SK-N-SH (cell line): ENCODE results near the gene TRIM28. TPM values are rescaled to one million over a fixed set of nuclear protein-coding genes. Genes with fewer than 3 reads are reported as not detected.

Source experiments
- CTCF ChIA-PET: fragments of 300-600, 350-600 bp; formaldehyde crosslinking; extraction: SDS; loops from one replicate; lab custom pipeline; 2021; lab: Yijun Ruan, JAX
- POLR2A ChIA-PET: fragments of 350-600 bp; sonication (Branson Sonifier 250); formaldehyde crosslinking; extraction: SDS; loops from one replicate; lab custom pipeline; 2020; ENCODE audit warnings: antibody characterized with exemption, inconsistent platforms; lab: Yijun Ruan, JAX
- DNase-seq: peaks from one replicate; pipeline ENCODE4 v3.0.0; 2012
- H2AFZ ChIP-seq: fragments of 200-600 bp; sonication (generic); 2 replicates; pipeline ENCODE4 v1.8.1; 2016; ENCODE audit warnings: antibody characterized with exemption, mild to moderate bottlenecking, low read depth
- H3F3A ChIP-seq: fragments of 200-600 bp; sonication (generic); replicated peaks from 2 replicates; pipeline ENCODE3; 2016; ENCODE audit warnings: antibody characterized with exemption, mild to moderate bottlenecking; ENCODE audit not compliant: insufficient read depth
- H3K27ac ChIP-seq, 2 experiments: fragments of 200-500 bp in 1 of 2; fragments of 200-600 bp in 1 of 2; sonication (Bioruptor generic) in 1 of 2; sonication (generic), shearing (Covaris generic) in 1 of 2; 2 replicates each; pipeline versions ENCODE4 v1.5.1 to v1.6.1; 2014 to 2016; ENCODE audit warnings: low read depth in 2 of 2, inconsistent platforms in 1 of 2, low read length in 1 of 2, mild to moderate bottlenecking in 1 of 2, mixed read lengths in 1 of 2
- H3K27me3 ChIP-seq: fragments of 200-600 bp; sonication (generic), shearing (Covaris generic); 2 replicates; pipeline ENCODE4 v1.6.1; 2016; ENCODE audit warnings: mixed run types; ENCODE audit not compliant: insufficient read depth
- H3K36me3 ChIP-seq, 2 experiments: fragments of 200-500 bp in 1 of 2; fragments of 200-600 bp in 1 of 2; sonication (Bioruptor generic) in 1 of 2; sonication (generic) in 1 of 2; replicated peaks in 1 of 2; 2 replicates each; pipeline versions ENCODE3 to v1.5.1; 2014 to 2016; ENCODE audit warnings: low read length in 1 of 2, mild to moderate bottlenecking in 1 of 2; ENCODE audit not compliant: insufficient read depth in 2 of 2, control insufficient read depth in 1 of 2
- H3K4me1 ChIP-seq, 2 experiments: fragments of 200-500 bp in 1 of 2; fragments of 200-600 bp in 1 of 2; sonication (Bioruptor generic) in 1 of 2; sonication (generic), shearing (Covaris generic) in 1 of 2; 2 replicates each; pipeline versions ENCODE4 v1.5.1 to v1.6.1; 2014 to 2016; ENCODE audit warnings: low read depth in 1 of 2, low read length in 1 of 2, mixed run types in 1 of 2; ENCODE audit not compliant: insufficient read depth in 2 of 2, control insufficient read depth in 1 of 2
- H3K4me2 ChIP-seq: fragments of 200-600 bp; sonication (generic), shearing (Covaris generic); 2 replicates; pipeline ENCODE4 v1.6.1; 2017; ENCODE audit warnings: mixed run types
- H3K4me3 ChIP-seq, 2 experiments: fragments of 200-500 bp in 1 of 2; fragments of 200-600 bp in 1 of 2; sonication (Bioruptor generic) in 1 of 2; sonication (generic), shearing (Covaris generic) in 1 of 2; 2 replicates each; pipeline versions ENCODE4 v1.5.1 to v1.8.1; 2014 to 2016; ENCODE audit warnings: low read depth in 2 of 2, inconsistent platforms in 1 of 2, low read length in 1 of 2, mild to moderate bottlenecking in 1 of 2, mixed read lengths in 1 of 2, moderate library complexity in 1 of 2
- H3K79me2 ChIP-seq: fragments of 200-600 bp; sonication (generic); 2 replicates; pipeline ENCODE4 v1.8.1; 2017; ENCODE audit warnings: mild to moderate bottlenecking; ENCODE audit not compliant: insufficient read depth
- H3K9ac ChIP-seq: fragments of 200-600 bp; sonication (generic); 2 replicates; pipeline ENCODE4 v1.6.1; 2017; ENCODE audit warnings: mixed run types
- H3K9me2 ChIP-seq: fragments of 200-600 bp; sonication (generic); 2 replicates; pipeline ENCODE4 v1.6.1; 2017; ENCODE audit warnings: mixed run types
- H3K9me3 ChIP-seq: fragments of 200-600 bp; sonication (generic); 2 replicates; pipeline ENCODE4 v1.6.1; 2017; ENCODE audit warnings: mixed run types, mild to moderate bottlenecking, moderate library complexity
- H4K20me1 ChIP-seq: fragments of 200-600 bp; sonication (generic); 2 replicates; pipeline ENCODE4 v1.6.1; 2017; ENCODE audit warnings: mild to moderate bottlenecking, mixed run types; ENCODE audit not compliant: insufficient read depth
- ELF1 ChIP-seq: IDR thresholded peaks from 2 replicates; pipeline ENCODE4 v1.4.0; 2012
- JUND ChIP-seq: IDR thresholded peaks from 2 replicates; pipeline ENCODE4 v1.4.0; 2012
- POLR2AphosphoS5 ChIP-seq: IDR thresholded peaks from 2 replicates; pipeline ENCODE4 v1.6.1; 2012; ENCODE audit warnings: low read depth, low read length
- RXRA ChIP-seq: IDR thresholded peaks from 2 replicates; pipeline ENCODE4 v1.4.0; 2012; ENCODE audit warnings: low read depth, mild to moderate bottlenecking, borderline replicate concordance
- SMC3 ChIP-seq: IDR thresholded peaks from 2 replicates; pipeline ENCODE4 v1.6.1; 2012; ENCODE audit warnings: low read depth, low read length, improper control_type of control experiment
- TAF1 ChIP-seq: IDR thresholded peaks from 2 replicates; pipeline ENCODE4 v1.6.1; 2012; ENCODE audit warnings: low read depth, mild to moderate bottlenecking, low read length, moderate library complexity, borderline replicate concordance
- TEAD4 ChIP-seq: IDR thresholded peaks from 2 replicates; pipeline ENCODE4 v1.4.0; 2012; ENCODE audit warnings: mild to moderate bottlenecking, borderline replicate concordance; ENCODE audit not compliant: insufficient read depth
- WGBS: methylation state at CpG from one replicate; pipeline ENCODE4 v1.1.6; 2017; ENCODE audit warnings: low lambda C conversion rate; 5-methylcytosine and 5-hydroxymethylcytosine counted together
- polyA plus RNA-seq, 3 experiments: library from polyadenylated mRNA; depleted of rRNA; stranded (reverse); fragments of >200 nt; gene quantifications; 2 replicates each; pipeline ENCODE4 v1.2.3, GENCODE V29; 2012
- TF ChIP-seq, protein P1 (sequence below): IDR thresholded peaks from 2 replicates; pipeline ENCODE4 v1.4.0; 2012; ENCODE audit warnings: low read depth, borderline replicate concordance
- TF ChIP-seq, protein P2 (sequence below): IDR thresholded peaks from 2 replicates; pipeline ENCODE4; 2012

The TRIM28 gene
- polyA plus RNA-seq, 1 of the 3 experiments (the other 2 are of a cell fraction) = 594 TPM

DNA sequence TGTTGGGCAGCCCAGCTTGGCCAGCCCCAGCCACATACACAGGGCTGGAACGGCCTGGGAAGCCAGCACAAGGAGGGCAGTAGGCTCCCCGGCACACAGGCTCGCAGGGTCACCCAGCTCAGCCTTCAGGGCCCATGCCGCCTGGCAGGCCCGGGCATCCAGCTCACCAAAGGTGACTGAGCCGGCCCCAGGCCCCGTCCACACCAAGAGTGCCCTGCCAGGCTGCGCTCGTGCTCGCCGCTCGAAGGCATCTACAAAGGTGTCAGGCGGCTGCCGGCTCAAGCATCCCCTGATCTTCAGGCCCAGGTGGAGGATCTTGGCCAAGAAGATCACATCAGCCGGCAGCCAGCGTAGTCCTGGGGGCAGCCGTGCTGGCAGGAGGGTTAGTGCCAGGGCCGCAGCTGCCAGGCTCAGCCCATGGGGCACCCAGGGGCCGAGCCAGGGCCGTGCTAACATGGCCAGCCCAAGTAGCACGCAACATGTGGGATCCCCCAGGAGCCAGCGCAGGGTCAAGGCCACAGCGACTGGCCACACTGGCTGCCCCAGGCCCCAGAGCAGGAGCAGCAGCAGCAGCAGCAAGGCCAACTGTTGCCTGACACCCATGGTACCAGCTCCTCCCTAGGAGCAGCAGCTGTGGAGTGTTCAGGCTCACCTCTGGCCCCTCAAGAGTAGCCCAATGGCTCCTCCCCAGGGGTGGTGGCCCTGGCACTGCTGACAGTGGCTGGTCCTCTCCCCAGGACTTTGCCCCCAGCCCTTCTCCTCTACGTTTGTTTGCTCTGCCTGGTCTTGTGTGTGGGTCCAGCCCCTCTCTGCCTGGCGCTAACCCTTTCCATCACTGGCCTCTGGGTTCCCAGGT is 32.3 kb upstream of the TRIM28 start, which contains the start of gene SLC27A5:
Gene SLC27A5, minus strand, starts transcription at position 640 of the 856 bp plus-strand sequence. Its CDS starts 37 bp downstream, at position 603.
- Histone ChIP-seq H3K9me2 (no peaks in the 10 kb centered on the region), H3K79me2 (peaks cover 31% of the 10 kb centered on the region), H4K20me1 (no peaks in the 10 kb centered on the region), H3K9ac (no peak within 1 kb of the TSS), H3K27ac (no peak within 1 kb of the TSS), H3K27me3 (no peaks in the 10 kb centered on the region), H3K36me3 (peaks cover 9 to 19% of the 10 kb centered on the region in 2 experiments), H3K4me1 (peaks cover 0 to 15% of the 10 kb centered on the region in 2 experiments; a peak in 1 of 4 replicates), H2AFZ (no peak within 1 kb of the TSS), H3K4me3 (no peak within 1 kb of the TSS), H3K9me3 (no peaks in the 10 kb centered on the region), H3F3A (peaks cover 4% of the 10 kb centered on the region), H3K4me2 (no peak within 1 kb of the TSS)
- ChIA-PET POLR2A (interaction anchor here (1.2 kb wide), 1 partner anchor 8 kb away, joined by 3 read pairs; the partner anchor contains the start of gene ZBTB45), CTCF (interaction anchor here (6.9 kb wide), 1 partner anchor 7 kb away, joined by 30 read pairs; the partner anchor contains the start of gene ZBTB45)
- DNase-seq = no peak
- TF ChIP-seq, protein P1, sequence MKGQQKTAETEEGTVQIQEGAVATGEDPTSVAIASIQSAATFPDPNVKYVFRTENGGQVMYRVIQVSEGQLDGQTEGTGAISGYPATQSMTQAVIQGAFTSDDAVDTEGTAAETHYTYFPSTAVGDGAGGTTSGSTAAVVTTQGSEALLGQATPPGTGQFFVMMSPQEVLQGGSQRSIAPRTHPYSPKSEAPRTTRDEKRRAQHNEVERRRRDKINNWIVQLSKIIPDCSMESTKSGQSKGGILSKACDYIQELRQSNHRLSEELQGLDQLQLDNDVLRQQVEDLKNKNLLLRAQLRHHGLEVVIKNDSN = no peak
- TF ChIP-seq, protein P2, sequence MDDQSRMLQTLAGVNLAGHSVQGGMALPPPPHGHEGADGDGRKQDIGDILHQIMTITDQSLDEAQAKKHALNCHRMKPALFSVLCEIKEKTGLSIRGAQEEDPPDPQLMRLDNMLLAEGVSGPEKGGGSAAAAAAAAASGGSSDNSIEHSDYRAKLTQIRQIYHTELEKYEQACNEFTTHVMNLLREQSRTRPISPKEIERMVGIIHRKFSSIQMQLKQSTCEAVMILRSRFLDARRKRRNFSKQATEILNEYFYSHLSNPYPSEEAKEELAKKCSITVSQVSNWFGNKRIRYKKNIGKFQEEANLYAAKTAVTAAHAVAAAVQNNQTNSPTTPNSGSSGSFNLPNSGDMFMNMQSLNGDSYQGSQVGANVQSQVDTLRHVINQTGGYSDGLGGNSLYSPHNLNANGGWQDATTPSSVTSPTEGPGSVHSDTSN = no peak
- TF ChIP-seq POLR2AphosphoS5 (no peak), ELF1 (no peak), TEAD4 (no peak), SMC3 (no peak), RXRA (no peak)
- WGBS = 76% methylated on average over 2 of the region's 25 CpGs

GRCh38 chr19:58513213-58513693 is 30.6 kb upstream of the TRIM28 start:
- TF ChIP-seq RXRA = no peak
- TF ChIP-seq POLR2AphosphoS5 = peak; percentile 26; the same call in 1 of the 2 replicates
- no peak for TF ChIP-seq TEAD4
- TF ChIP-seq JUND = no peak
- no peak for TF ChIP-seq TAF1
- TF ChIP-seq, all 33 proteins: peak for 1
- ChIA-PET CTCF (interaction anchor here (0.7 to 2.4 kb wide), 8 partner anchors 10 to 1150 kb away, joined by 3 to 23 read pairs (median 4); partner anchors contain the start of genes CHMP2A, TRAPPC2B, TRIM28 and ZNF547), POLR2A (interaction anchor here (1.2 to 1.9 kb wide), 4 partner anchors 30 to 46 kb away, joined by 3 to 10 read pairs (median 5); partner anchors contain the start of genes CHMP2A and TRIM28)
- H3K9me2 ChIP-seq = no peaks in the 10 kb centered on the region
- H4K20me1 ChIP-seq = no peaks in the 10 kb centered on the region; the same call in 1 of the 2 replicates
- peaks cover 46% of the 10 kb centered on the region for H3K79me2 ChIP-seq
- peaks cover 0 to 28% of the 10 kb centered on the region in 2 experiments; a peak in 1 of 4 replicates for H3K4me1 ChIP-seq
- WGBS = 90% methylated on average over 8 of the region's 10 CpGs
- no peak overlapping the region for H2AFZ ChIP-seq
- H3K4me2 ChIP-seq = no peak overlapping the region
- H3K36me3 ChIP-seq = peaks cover 9 to 28% of the 10 kb centered on the region in 2 experiments
- no peak overlapping the region for H3K4me3 ChIP-seq
- peak overlapping the region in 1 of 2 experiments; percentile 41; a peak in 2 of 4 replicates for H3K27ac ChIP-seq
- peaks cover 4% of the 10 kb centered on the region for H3F3A ChIP-seq
- peak overlapping the region; percentile 32; the same call in 1 of the 2 replicates for H3K9ac ChIP-seq
- H3K9me3 ChIP-seq = no peaks in the 10 kb centered on the region
- H3K27me3 ChIP-seq = no peaks in the 10 kb centered on the region
- DNase-seq = no peak
